Adrenal gland (tissue), 12 donors: Measurements from ENCODE around the gene HOXD9. TPM values are rescaled to one million over a fixed set of nuclear protein-coding genes. Genes with fewer than 3 reads are reported as not detected.
A peak's percentile ranks its signal among the peaks of the same experiment; 100 is the strongest.

ENCODE experiments used
- DNase-seq, 7 donors: peaks; one replicate each; pipeline ENCODE4 v3.0.0-alpha.2; 2019 to 2020
- H3K27ac ChIP-seq, 5 donors: fragments of 200-600 bp; sonication (generic) in 4 of 5; 1 replicate in 3 of 5; 2 replicates in 2 of 5; pipeline versions ENCODE4 v1.5.1 to v1.8.0; 2016 to 2020; ENCODE audit warnings: mild to moderate bottlenecking in 1 of 5
- H3K27me3 ChIP-seq: fragments of 200-600 bp; 2 replicates; pipeline ENCODE4 v1.8.0; 2021
- H3K36me3 ChIP-seq, 2 donors: fragments of 200-600 bp; replicated peaks in 1 of 2; 1 replicate in 1 of 2; 2 replicates in 1 of 2; pipeline versions ENCODE4 v1.5.1 to v1.8.0; 2018 to 2022
- H3K4me1 ChIP-seq, 2 donors: fragments of 200-600 bp; replicated peaks in 1 of 2; 1 replicate in 1 of 2; 2 replicates in 1 of 2; pipeline versions ENCODE4 v1.5.1 to v1.8.0; 2018 to 2021
- H3K4me3 ChIP-seq, 4 donors: fragments of 200-600 bp; sonication (generic) in 3 of 4; one replicate each; pipeline ENCODE4 v1.5.1; 2016 to 2018
- H3K9me3 ChIP-seq, 3 donors: fragments of 200-600 bp; sonication (generic) in 1 of 3; replicated peaks in 1 of 3; 1 replicate in 2 of 3; 2 replicates in 1 of 3; pipeline versions ENCODE4 v1.5.1 to v1.8.0; 2016 to 2021
- CTCF ChIP-seq, 6 experiments: fragments of 450-650 bp in 4 of 6; fragments of 200-600 bp in 2 of 6; sonication (generic) in 1 of 6; IDR thresholded peaks; 1 replicate in 5 of 6; 2 replicates in 1 of 6; pipeline versions ENCODE4 v1.5.1 to v1.8.0; 2016 to 2021; ENCODE audit warnings: antibody characterized with exemption in 6 of 6, mild to moderate bottlenecking in 2 of 6, moderate library complexity in 1 of 6
- POLR2A ChIP-seq, 2 donors: fragments of 450-650 bp; IDR thresholded peaks; one replicate each; pipeline ENCODE4 v1.6.1; 2017; ENCODE audit warnings: antibody characterized with exemption in 2 of 2, mild to moderate bottlenecking in 2 of 2, moderate library complexity in 1 of 2
- WGBS, 4 donors: extraction: QIAGEN DNeasy Blood & Tissue Kit in 2 of 4; methylation state at CpG; one replicate each; pipeline versions ENCODE4 v1.1.5 to v1.1.7; 2013 to 2017; 5-methylcytosine and 5-hydroxymethylcytosine counted together
- intact Hi-C, 2 donors: fragments of 100-400 bp; cut with DNase I; formaldehyde crosslinking; loops; one replicate each; pipeline versions ENCODE4 v1.14.1 to v1.15.0; 2022 to 2023
- polyA plus RNA-seq, 3 donors: library from polyadenylated mRNA; stranded (reverse); fragments of 200-250 nt in 2 of 3; fragments of 350-450 nt in 1 of 3; fragmentation: Illumina TruSeq in 1 of 3; extraction: RNeasy Lipid Tissue Mini Kit (QIAGEN cat#74804) in 1 of 3; gene quantifications; one replicate each; pipeline ENCODE4 v1.2.3, GENCODE V29; 2013 to 2014
- total RNA-seq, 9 donors: library from RNA; depleted of rRNA in 4 of 9; stranded (reverse); fragments of >200 nt in 4 of 9; fragments of 120-200 nt in 1 of 9; fragmentation: NEBNext Ultra II Directional in 1 of 9; extraction: Animal tissue kit (Norgen Biotek cat#: 25700) in 1 of 9; gene quantifications; one replicate each; pipeline versions ENCODE4 v1.1.0 to v1.2.4, GENCODE V29; 2013 to 2023
- donor health status: healthy with polysubstance abuse.
- donor health status: Bipolar disorder and iron deficiency.
- donor health status: DM: yes; HTN: yes; CAD: no.
- donor health status: DM: no; HTN: no; CAD: no.
- donor health status: DM: no; HTN: no; CAD: no.
- donor health status: DM: yes; HTN: yes; CAD: no.

The HOXD9 gene
- total and polyA plus RNA-seq, 12 donors: 2.4 to 35.6 (median 7.5) TPM

GRCh38 chr2:176111846-176112374 lies 10.6 kb upstream of the HOXD9 start:
- TF ChIP-seq POLR2A (IDR thresholded peaks at IDR 0.05) (no peak), CTCF (IDR thresholded peaks at IDR 0.05) (no peak)
- no peaks in the 10 kb centered on the region for H3K9me3 ChIP-seq
- no peak overlapping the region for H3K27ac ChIP-seq
- peaks cover 0 to 3% of the 10 kb centered on the region in 2 donors for H3K4me1 ChIP-seq
- peaks cover 98% of the 10 kb centered on the region for H3K27me3 ChIP-seq
- WGBS, 4 donors: 23 to 42% (median 36%) methylated on average over 16 to 29 of the region's 29 CpGs
- H3K36me3 ChIP-seq: no peaks in the 10 kb centered on the region
- intact Hi-C loops: no loop called here
- no peak overlapping the region for H3K4me3 ChIP-seq
- DNase-seq: no peak

- no peaks in the 10 kb centered on the region for H3K9me3 ChIP-seq
- H3K27me3 ChIP-seq: peaks cover 100% of the 10 kb centered on the region
- WGBS, 4 donors: 35 to 46% (median 42%) methylated on average over 25 to 40 of the region's 40 CpGs
- no peak for DNase-seq
- no peak overlapping the region for H3K4me3 ChIP-seq
- no peak overlapping the region for H3K27ac ChIP-seq
- intact Hi-C loops: no loop called here
- no peaks in the 10 kb centered on the region for H3K4me1 ChIP-seq
- H3K36me3 ChIP-seq: no peaks in the 10 kb centered on the region
- no peak for TF ChIP-seq CTCF (IDR thresholded peaks at IDR 0.05)
- TF ChIP-seq POLR2A (IDR thresholded peaks at IDR 0.05): no peak
These were observed 9.9 kb upstream of the HOXD9 start for GRCh38 chr2:176112375-176113302.

GRCh38 chr2:176114120-176114929 lies 8.2 kb upstream of the HOXD9 start:
- intact Hi-C loops: no loop called here
- TF ChIP-seq POLR2A (IDR thresholded peaks at IDR 0.05): no peak
- no peak for TF ChIP-seq CTCF (IDR thresholded peaks at IDR 0.05)
- H3K36me3 ChIP-seq: no peaks in the 10 kb centered on the region
- no peak overlapping the region for H3K27ac ChIP-seq
- 50 to 55% (median 51%) methylated on average over 26 of the region's 26 CpGs for whole genome bisulfite sequencing, 4 donors
- peak in 1 of 7 donors; percentile 13 for DNase-seq
- H3K4me1 ChIP-seq: no peaks in the 10 kb centered on the region
- peaks cover 100% of the 10 kb centered on the region for H3K27me3 ChIP-seq
- no peak overlapping the region for H3K4me3 ChIP-seq
- H3K9me3 ChIP-seq: no peaks in the 10 kb centered on the region
